Fibroblast of peridontal ligament (primary cell): Measurements from ENCODE around the gene FAM193B.

ENCODE experiments used
- DNase-seq: peaks from one replicate; pipeline ENCODE4 v3.0.0-alpha.2; 2010; ENCODE audit errors: extremely low read depth

The FAM193B gene

GRCh38 chr5:177470759-177471536 is 83.4 kb downstream of the FAM193B start:
- DNase-seq: no peak
